K562 (cell line): ENCODE results near the gene CRIM1. TPM values are rescaled to one million over a fixed set of nuclear protein-coding genes. Genes with fewer than 3 reads are reported as not detected.

Source experiments
- ATAC-seq: fragments of 200-7000 bp; cut with Tn5 transposase; 3 replicates; pipeline ENCODE4 v1.9.1; 2020; ENCODE audit warnings: moderate library complexity
- BruUV-seq: library from RNA; stranded (reverse); fragments of 400-500 nt; replicated peaks from 2 replicates; lab custom pipeline; 2021; lab: Mats Ljungman, UMichigan
- CTCF ChIA-PET: fragments of 300-600 bp; formaldehyde crosslinking; extraction: SDS; loops from one replicate; lab custom pipeline; 2021; ENCODE audit warnings: low intra/inter-chr PET ratio; lab: Yijun Ruan, JAX
- POLR2A ChIA-PET: fragments of 300-600, 350-650 bp; sonication (Branson Sonifier 250); formaldehyde crosslinking; extraction: SDS; loops from one replicate; lab custom pipeline; 2021; ENCODE audit warnings: antibody characterized with exemption, inconsistent platforms; lab: Yijun Ruan, JAX
- DNase-seq, 4 experiments: peaks; one replicate each; pipeline versions ENCODE4 v3.0.0 to v3.0.0-alpha.2; 2011 to 2018; ENCODE audit warnings: low spot score in 3 of 4, mixed read lengths in 3 of 4; ENCODE audit errors: extremely low read depth in 1 of 4
- FAIRE-seq: peaks from 2 replicates; lab custom pipeline; 2011; peaks lifted over from hg19 to GRCh38; lab: Jason Lieb, UNC
- H2AFZ ChIP-seq: 2 replicates; pipeline ENCODE4 v1.6.0; 2011; ENCODE audit warnings: low read depth, low read length, control low read depth, inconsistent platforms
- H3K27ac ChIP-seq: fragments of 200-600 bp; 3 replicates; pipeline ENCODE4 v1.8.0; 2011; ENCODE audit warnings: low read depth, mild to moderate bottlenecking, control low read depth, inconsistent platforms, low read length, moderate library complexity, mixed read lengths; ENCODE audit errors: extremely low read depth
- H3K27me3 ChIP-seq, 2 experiments: fragments of 300-600 bp in 1 of 2; 2 replicates in 1 of 2; 3 replicates in 1 of 2; pipeline versions ENCODE4 v1.6.0 to v1.8.0; 2011; ENCODE audit warnings: inconsistent platforms in 2 of 2, low read length in 2 of 2, mild to moderate bottlenecking in 1 of 2, mixed read lengths in 1 of 2, moderate library complexity in 1 of 2; ENCODE audit not compliant: control insufficient read depth in 2 of 2, insufficient read depth in 2 of 2
- H3K36me3 ChIP-seq: fragments of 300-600 bp; 3 replicates; pipeline ENCODE4 v1.8.0; 2011; ENCODE audit warnings: mild to moderate bottlenecking, low read length, inconsistent platforms; ENCODE audit not compliant: control insufficient read depth, insufficient read depth
- H3K4me1 ChIP-seq, 2 experiments: fragments of 200-600 bp in 1 of 2; replicated peaks in 1 of 2; 2 replicates in 1 of 2; 3 replicates in 1 of 2; pipeline versions ENCODE4 v1.5.1 to v1.8.0; 2011; ENCODE audit warnings: inconsistent platforms in 2 of 2, low read length in 2 of 2, mild to moderate bottlenecking in 1 of 2, mixed read lengths in 1 of 2, moderate library complexity in 1 of 2; ENCODE audit not compliant: control insufficient read depth in 2 of 2, insufficient read depth in 2 of 2
- H3K4me2 ChIP-seq: 2 replicates; pipeline ENCODE4 v1.6.1; 2011; ENCODE audit warnings: low read length, control low read depth, inconsistent platforms, mixed read lengths; ENCODE audit not compliant: insufficient read depth
- H3K4me3 ChIP-seq: fragments of 200-600 bp; sonication (generic), shearing (Covaris generic); 2 replicates; pipeline ENCODE4 v1.5.1; 2016; ENCODE audit warnings: control low read depth, inconsistent platforms
- H3K79me2 ChIP-seq: fragments of 200-600 bp; 3 replicates; pipeline ENCODE4 v1.8.0; 2011; ENCODE audit warnings: low read length, inconsistent platforms; ENCODE audit not compliant: control insufficient read depth, insufficient read depth
- H3K9ac ChIP-seq, 2 experiments: 2 replicates each; pipeline versions ENCODE4 v1.6.0 to v1.6.1; 2011; ENCODE audit warnings: low read depth in 2 of 2, low read length in 2 of 2, control low read depth in 1 of 2, inconsistent platforms in 1 of 2, mild to moderate bottlenecking in 1 of 2, mixed read lengths in 1 of 2; ENCODE audit not compliant: insufficient read depth in 1 of 2
- H3K9me1 ChIP-seq: one replicate; pipeline ENCODE4 v1.6.0; 2011; ENCODE audit warnings: inconsistent platforms, mild to moderate bottlenecking, low read length, moderate library complexity; ENCODE audit not compliant: control insufficient read depth, insufficient read depth
- H3K9me3 ChIP-seq: replicated peaks from 2 replicates; pipeline ENCODE4 v1.5.1; 2011; ENCODE audit warnings: low read depth, low read length, inconsistent platforms; ENCODE audit not compliant: control insufficient read depth, insufficient read depth
- H4K20me1 ChIP-seq: replicated peaks from 2 replicates; pipeline ENCODE4 v1.6.1; 2011; ENCODE audit warnings: low read length, inconsistent platforms, mixed read lengths; ENCODE audit not compliant: control insufficient read depth, insufficient read depth
- DMBX1 ChIP-seq: fragments of 250-450 bp; sonication (Bioruptor Pico); IDR thresholded peaks from 2 replicates; pipeline ENCODE4 v1.8.0; 2022; ENCODE audit warnings: inconsistent platforms, mild to moderate bottlenecking, moderate library complexity, borderline replicate concordance
- ESRRA ChIP-seq: fragments of 450-650 bp; IDR thresholded peaks from 2 replicates; pipeline ENCODE4 v1.6.1; 2014; ENCODE audit warnings: low read depth, mild to moderate bottlenecking, moderate library complexity, borderline replicate concordance
- FOXJ2 ChIP-seq: fragments of 200-800 bp; sonication (Bioruptor generic); IDR thresholded peaks from 2 replicates; pipeline ENCODE4 v1.6.1; 2016; ENCODE audit warnings: missing genetic modification characterization, missing compliant biosample characterization
- FUS ChIP-seq: fragments of 200-400 bp; formaldehyde crosslinking; optimal IDR thresholded peaks from 2 replicates; pipeline ENCODE3; 2017; ENCODE audit warnings: low read depth, low read length
- JUN ChIP-seq, 2 experiments: sonication (generic) in 1 of 2; formaldehyde crosslinking in 1 of 2; IDR thresholded peaks; 2 replicates each; pipeline versions ENCODE4 v1.6.1 to v1.8.0; 2012 to 2022; ENCODE audit warnings: borderline replicate concordance in 2 of 2, mild to moderate bottlenecking in 2 of 2, improper control_type of control experiment in 1 of 2, low read depth in 1 of 2, low read length in 1 of 2, missing genetic modification reagents in 1 of 2
- MIER1 ChIP-seq: fragments of 450-650 bp; IDR thresholded peaks from 2 replicates; pipeline ENCODE4 v1.6.1; 2016; ENCODE audit warnings: antibody characterized with exemption, mild to moderate bottlenecking, low read depth
- PPARD ChIP-seq: fragments of 250-450 bp; sonication (Bioruptor Pico); IDR thresholded peaks from 2 replicates; pipeline ENCODE4 v1.8.0; 2022; ENCODE audit warnings: inconsistent platforms, mild to moderate bottlenecking, moderate library complexity
- SRSF9 ChIP-seq: fragments of 200-400 bp; formaldehyde crosslinking; IDR thresholded peaks from 2 replicates; pipeline ENCODE4 v1.6.1; 2017; ENCODE audit warnings: low read depth, low read length, borderline replicate concordance
- TBL1XR1 ChIP-seq, 2 experiments: IDR thresholded peaks; 2 replicates each; pipeline ENCODE4 v1.6.1; 2012; ENCODE audit warnings: improper control_type of control experiment in 2 of 2, low read length in 2 of 2, mild to moderate bottlenecking in 1 of 2
- ZNF175 ChIP-seq: fragments of 200-800 bp; sonication (Bioruptor generic); IDR thresholded peaks from 2 replicates; pipeline ENCODE4 v1.6.1; 2016; ENCODE audit warnings: low read depth, mild to moderate bottlenecking, missing genetic modification characterization, missing compliant biosample characterization
- ZNF408 ChIP-seq: fragments of 250-450 bp; sonication (Bioruptor Pico); IDR thresholded peaks from 2 replicates; pipeline ENCODE4 v1.4.0; 2020; ENCODE audit warnings: low read depth, mild to moderate bottlenecking, moderate library complexity
- ZNF764 ChIP-seq: fragments of 250-450 bp; sonication (Bioruptor Pico); IDR thresholded peaks from 2 replicates; pipeline ENCODE4 v1.4.0; 2020; ENCODE audit warnings: low read depth, mild to moderate bottlenecking, moderate library complexity
- ZNF830 ChIP-seq: fragments of 250-450 bp; sonication (Bioruptor Pico); IDR thresholded peaks from 2 replicates; pipeline ENCODE4 v1.5.0; 2021; ENCODE audit warnings: mild to moderate bottlenecking
- WGBS: fragments of 100-300 bp; shearing (Covaris generic); methylation state at CpG from one replicate; pipeline ENCODE4 v1.1.6; 2016; ENCODE audit warnings: low coverage, mixed read lengths; ENCODE audit not compliant: insufficient coverage; ENCODE audit errors: missing lambda C conversion rate; 5-methylcytosine and 5-hydroxymethylcytosine counted together
- in situ Hi-C: fragments of 300-500 bp; cut with MboI; formaldehyde crosslinking; loops from 4 replicates; pipeline ENCODE4 v1.15.0; 2018; ENCODE audit warnings: inconsistent platforms, mixed read lengths
- intact Hi-C: fragments of 100-400 bp; cut with micrococcal nuclease; formaldehyde crosslinking; loops from 2 replicates; pipeline ENCODE4 v1.14.2; 2022
- polyA plus RNA-seq, 8 experiments: library from polyadenylated mRNA; depleted of rRNA in 4 of 8; stranded (reverse) in 5 of 8; unstranded in 3 of 8; fragments of >200 nt; fragmentation: Nextera tagmentation in 2 of 8; fragmentation: Illumina TruSeq in 1 of 8; extraction: Ambion mirVana in 2 of 8; extraction: Trizol in 1 of 8; gene quantifications; 2 replicates each; pipeline versions ENCODE4 v1.2.1 to v1.2.3, GENCODE V29; 2011 to 2014; ENCODE audit warnings: inconsistent platforms in 1 of 8, missing spikeins in 1 of 8
- total RNA-seq, 7 experiments: library from RNA; depleted of rRNA in 6 of 7; stranded (reverse); fragments of >200 nt in 6 of 7; fragmentation: Illumina TruSeq in 2 of 7; extraction: Trizol in 2 of 7; gene quantifications; 2 replicates each; pipeline versions ENCODE4 v1.2.1 to v1.2.3, GENCODE V29; 2011 to 2021; ENCODE audit warnings: low replicate concordance in 1 of 7

The CRIM1 gene
- total and polyA plus RNA-seq, 9 of the 15 experiments (the other 6 are each of a cell fraction or from before 2014, with no cell fraction given), result 0.01 to 0.36 (median 0.06) TPM; not detected in 1

DNA sequence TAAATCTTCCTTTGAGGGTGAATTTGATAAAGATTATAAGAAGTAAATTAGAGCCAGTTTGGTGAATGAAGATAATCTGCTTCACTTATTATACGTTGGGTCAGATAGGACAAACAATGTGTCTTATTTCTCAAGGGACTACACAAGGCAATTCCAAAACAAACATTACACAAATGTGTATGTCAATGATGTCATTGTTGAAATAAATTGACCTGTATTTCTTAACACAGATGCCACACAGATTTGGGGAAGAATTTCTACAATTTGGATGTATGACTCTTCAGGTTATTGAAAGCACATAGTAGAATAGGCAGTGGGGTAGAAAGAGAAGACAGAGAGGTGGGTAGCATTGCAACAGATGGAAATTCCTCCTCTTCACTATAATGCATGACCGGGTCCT lies 6.9 kb upstream of the CRIM1 start:
- no peak overlapping the region for H2AFZ ChIP-seq
- in situ Hi-C loops, result loop anchor here (10.0 kb wide), 1 partner anchor 416 kb away; no protein-coding TSS in a partner anchor
- H4K20me1 ChIP-seq, result no peaks in the 10 kb centered on the region
- no TSS peak for BruUV-seq
- intact Hi-C loops, result no loop called here
- H3K27me3 ChIP-seq, result no peaks in the 10 kb centered on the region
- no peak overlapping the region for H3K27ac ChIP-seq
- CTCF ChIA-PET, result no interaction called here
- DNase-seq (no peak), ATAC-seq (no peak), FAIRE-seq (no peak)
- H3K9me1 ChIP-seq, result no peaks in the 10 kb centered on the region
- H3K4me2 ChIP-seq, result no peak overlapping the region
- no peaks in the 10 kb centered on the region for H3K4me1 ChIP-seq
- no peak overlapping the region for H3K9ac ChIP-seq
- POLR2A ChIA-PET, result no interaction called here
- H3K79me2 ChIP-seq, result no peaks in the 10 kb centered on the region
- no peak overlapping the region for H3K4me3 ChIP-seq
- no peaks in the 10 kb centered on the region for H3K36me3 ChIP-seq
- no peak for TF ChIP-seq ZNF830 (CRISPR knock-in tag)
- TF ChIP-seq JUN (IDR thresholded peaks at IDR 0.05; ENCODE audit: borderline replicate concordance, low read depth, low read length), result no peak
- TF ChIP-seq JUN (CRISPR knock-in tag; IDR thresholded peaks at IDR 0.05; ENCODE audit: borderline replicate concordance), result no peak
- TF ChIP-seq ZNF764 (CRISPR knock-in tag), result no peak
- TF ChIP-seq SRSF9, result no peak
- no peak for TF ChIP-seq TBL1XR1 (IDR thresholded peaks at IDR 0.05; ENCODE audit: low read length in 2 of 2)
- no peak for TF ChIP-seq PPARD (CRISPR knock-in tag)
- TF ChIP-seq FOXJ2, result no peak
- TF ChIP-seq DMBX1 (CRISPR knock-in tag), result no peak
- TF ChIP-seq ZNF175 (CRISPR knock-in tag), result no peak
- TF ChIP-seq ESRRA, result no peak
- TF ChIP-seq ZNF408, result no peak
- TF ChIP-seq MIER1, result no peak
- TF ChIP-seq FUS, result no peak
- no peaks in the 10 kb centered on the region for H3K9me3 ChIP-seq
- WGBS, result 0% methylated on average over 2 of the region's 2 CpGs
